AG04450 (cell line): ENCODE data around the gene EPHA3. TPM values are rescaled to one million over a fixed set of nuclear protein-coding genes. Genes with fewer than 3 reads are reported as not detected.

Experiments used
- CTCF ChIA-PET: fragments of 300-600, 350-600 bp; formaldehyde crosslinking; extraction: SDS; loops from one replicate; lab custom pipeline; 2022; ENCODE audit warnings: antibody characterized with exemption, inconsistent platforms; lab: Charles Lee
- POLR2A ChIA-PET: fragments of 350-600 bp; formaldehyde crosslinking; extraction: SDS; loops from one replicate; lab custom pipeline; 2021; ENCODE audit warnings: antibody characterized with exemption, inconsistent platforms; lab: Yijun Ruan, JAX
- DNase-seq: peaks from one replicate; pipeline ENCODE4 v3.0.0-alpha.2; 2011; ENCODE audit warnings: low read depth, low spot score
- H3K27ac ChIP-seq: one replicate; pipeline ENCODE4 v1.5.1; 2012; ENCODE audit warnings: low read depth, low read length, control low read depth
- H3K27me3 ChIP-seq: one replicate; pipeline ENCODE4 v1.6.0; 2012; ENCODE audit warnings: low read length; ENCODE audit not compliant: control insufficient read depth, insufficient read depth
- H3K4me3 ChIP-seq: 2 replicates; pipeline ENCODE4 v1.5.1; 2011; ENCODE audit warnings: mild to moderate bottlenecking, low read depth, low read length, control low read depth
- H3K9me3 ChIP-seq: 2 replicates; pipeline ENCODE4 v1.5.1; 2012; ENCODE audit warnings: low read length; ENCODE audit not compliant: control insufficient read depth, insufficient read depth
- CTCF ChIP-seq: IDR thresholded peaks from 2 replicates; pipeline ENCODE4 v1.5.1; 2011; ENCODE audit warnings: low read depth, low read length, control low read depth, inconsistent platforms
- polyA plus RNA-seq: library from polyadenylated mRNA; depleted of rRNA; stranded (reverse); fragments of >200 nt; gene quantifications from 2 replicates; pipeline ENCODE4 v1.2.3, GENCODE V29; 2011

EPHA3 gene
- polyA plus RNA-seq, 1 experiment, result 0.04 TPM

GRCh38 chr3:89395996-89396395, 288.6 kb downstream of the EPHA3 start:
- ChIA-PET POLR2A (no interaction called here), CTCF (no interaction called here)
- Histone ChIP-seq H3K4me3 (no peak overlapping the region), H3K27me3 (no peaks in the 10 kb centered on the region), H3K27ac (no peak overlapping the region), H3K9me3 (no peaks in the 10 kb centered on the region)
- no peak for TF ChIP-seq CTCF
- DNase-seq, result no peak

GRCh38 chr3:89402051-89402450, 294.6 kb downstream of the EPHA3 start:
- ChIA-PET CTCF (no interaction called here), POLR2A (no interaction called here)
- DNase-seq, result no peak
- TF ChIP-seq CTCF, result no peak
- H3K27ac ChIP-seq, result no peak overlapping the region
- H3K9me3 ChIP-seq, result no peaks in the 10 kb centered on the region
- H3K4me3 ChIP-seq, result no peak overlapping the region
- H3K27me3 ChIP-seq, result no peaks in the 10 kb centered on the region

GRCh38 chr3:89405176-89405575, 297.8 kb downstream of the EPHA3 start:
- Histone ChIP-seq H3K4me3 (no peak overlapping the region), H3K27ac (no peak overlapping the region), H3K27me3 (no peaks in the 10 kb centered on the region), H3K9me3 (no peaks in the 10 kb centered on the region)
- TF ChIP-seq CTCF, result no peak
- DNase-seq, result no peak
- ChIA-PET POLR2A (no interaction called here), CTCF (no interaction called here)

- H3K4me3 ChIP-seq, result no peak overlapping the region
- TF ChIP-seq CTCF, result no peak
- ChIA-PET CTCF (no interaction called here), POLR2A (no interaction called here)
- H3K27ac ChIP-seq, result no peak overlapping the region
- H3K27me3 ChIP-seq, result no peaks in the 10 kb centered on the region
- no peaks in the 10 kb centered on the region for H3K9me3 ChIP-seq
- DNase-seq, result no peak
Measured at GRCh38 chr3:89405593-89405992, 298.2 kb downstream of the EPHA3 start.

- DNase-seq, result no peak
- TF ChIP-seq CTCF, result no peak
- ChIA-PET CTCF (no interaction called here), POLR2A (no interaction called here)
- Histone ChIP-seq H3K27ac (no peak overlapping the region), H3K4me3 (no peak overlapping the region), H3K27me3 (no peaks in the 10 kb centered on the region), H3K9me3 (no peaks in the 10 kb centered on the region)
Measured at GRCh38 chr3:89411201-89411600, 303.8 kb downstream of the EPHA3 start.
